Activated CD4-positive, alpha-beta T cell treated with anti-CD3 and anti-CD28 coated beads, Interleukin-2, amount 50 U/mL, for 4 hours (primary cell): ENCODE results near the gene POLG2.

Experiments
- DNase-seq, 2 experiments: peaks; one replicate each; pipeline ENCODE4 v3.0.0-alpha.2; 2020

The POLG2 gene

DNA sequence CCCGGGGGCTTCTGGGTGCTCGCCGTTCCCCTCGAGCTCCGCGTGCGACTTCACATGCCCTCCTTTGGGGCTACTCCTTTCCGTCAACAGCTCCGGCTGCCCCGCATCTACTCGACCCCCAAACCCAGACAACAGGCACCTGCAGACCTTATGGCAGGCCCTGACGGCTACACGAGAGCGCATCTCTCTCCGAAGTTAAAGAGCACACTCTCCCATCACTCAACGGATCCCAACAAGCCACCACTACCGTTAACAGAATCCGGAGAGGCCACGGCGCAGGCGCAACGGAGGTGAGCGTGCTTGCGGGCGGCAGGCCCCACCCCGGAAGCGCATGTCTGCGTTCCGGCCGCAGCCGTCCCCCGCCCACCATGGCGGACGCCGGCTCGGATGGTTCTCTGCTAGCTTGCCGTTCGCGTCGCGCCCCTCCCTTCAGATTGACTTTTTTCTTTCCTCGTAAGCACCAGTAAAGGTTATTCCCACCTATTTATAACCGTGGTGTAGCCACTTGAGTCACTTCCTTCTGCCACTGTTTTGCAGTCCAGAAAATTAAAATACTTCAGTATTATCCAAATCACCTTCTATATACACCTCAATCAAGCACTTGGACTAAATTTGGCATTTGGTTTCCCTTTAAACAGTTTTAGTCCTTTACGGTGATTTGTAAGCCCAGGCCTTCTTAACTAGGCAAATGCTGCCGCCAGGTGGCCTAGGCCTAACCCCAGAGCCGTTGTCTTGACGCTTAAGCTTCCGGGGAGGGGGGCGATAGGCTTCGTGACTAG is at the start of gene POLG2:
TSS of gene POLG2 (minus strand) at position 269 of the 779 bp plus-strand sequence. CDS start at position 183, 86 bp downstream.
- DNase-seq = peak; percentile 92 to 93

DNA sequence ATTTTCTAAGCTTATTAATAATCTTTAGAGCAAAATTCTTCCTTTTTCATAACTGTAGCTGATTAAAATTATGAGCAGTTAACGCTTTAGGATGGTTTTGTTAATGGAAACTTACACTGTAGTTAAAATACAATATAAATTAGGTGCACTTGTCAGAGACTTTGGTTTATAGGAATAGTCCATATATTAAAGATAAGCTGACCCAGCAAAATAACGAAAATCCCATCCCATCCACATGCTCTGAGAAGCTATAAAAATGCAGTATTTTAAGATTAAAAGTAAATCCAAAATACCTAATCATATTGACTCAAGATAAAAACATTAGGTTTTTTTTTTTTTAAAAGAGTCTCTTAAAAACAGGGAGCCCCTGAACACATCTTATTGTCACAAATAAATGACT is 47.9 kb upstream of the POLG2 start:
- no peak for DNase-seq

DNA sequence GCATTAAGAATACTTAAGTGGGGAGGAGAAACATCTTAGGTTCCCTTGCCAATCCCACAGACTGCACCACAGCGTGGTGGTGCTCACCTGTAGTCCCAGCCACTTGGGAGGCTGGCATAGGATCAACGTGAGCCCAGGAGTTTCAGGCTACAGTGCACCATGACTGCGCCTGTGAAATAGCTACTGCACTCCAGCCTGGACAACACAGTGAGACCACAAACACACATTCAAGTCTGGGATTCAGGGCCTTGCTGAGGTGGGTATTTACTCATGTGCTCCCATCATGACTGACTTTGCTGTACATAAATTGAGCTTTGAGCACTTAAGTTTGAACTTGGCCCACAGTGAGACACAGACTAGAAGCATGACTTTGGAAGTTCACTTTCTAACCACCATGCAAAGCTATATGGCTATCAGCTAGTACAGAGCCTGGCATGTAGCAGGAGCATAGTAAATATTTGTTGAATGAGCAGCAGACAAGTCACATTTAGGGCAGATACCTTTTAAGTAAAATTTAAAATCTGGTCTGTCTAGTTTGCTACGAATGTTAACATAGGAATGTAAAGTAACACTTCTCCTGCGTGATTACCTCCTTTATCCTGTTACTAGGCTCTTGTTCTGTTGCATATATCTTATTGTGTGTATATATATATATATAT is 43.4 kb upstream of the POLG2 start:
- DNase-seq = no peak

DNA sequence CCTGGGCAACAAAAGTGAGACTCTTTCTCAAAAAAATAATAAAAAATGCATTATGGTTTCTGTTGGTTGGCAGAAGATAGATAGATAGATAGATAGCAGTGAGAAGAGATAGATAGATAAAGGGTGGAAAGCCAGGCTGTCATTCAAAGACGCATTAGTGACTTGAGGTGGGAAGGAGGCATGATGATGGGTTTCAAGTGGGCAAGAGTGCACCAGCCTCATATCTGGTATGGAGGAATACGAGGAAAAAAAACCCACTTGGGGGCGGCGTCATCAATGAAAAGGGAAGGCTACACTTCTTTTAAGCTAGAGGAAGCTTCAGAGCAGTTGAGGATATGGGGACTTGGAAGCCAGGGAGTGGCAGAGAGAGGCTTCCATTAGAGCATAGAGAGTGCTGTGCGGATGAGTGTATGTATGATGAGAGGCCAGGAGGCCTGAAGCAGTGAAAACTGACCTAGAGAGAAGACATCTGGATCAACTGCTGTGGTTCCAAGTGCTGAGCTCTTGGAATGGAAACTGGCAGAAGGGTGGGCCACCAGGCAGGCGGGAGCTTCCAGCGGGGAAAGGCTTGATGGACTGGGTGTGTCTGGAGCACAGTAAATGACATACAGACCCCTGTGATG is 41.8 kb upstream of the POLG2 start:
- DNase-seq = no peak

DNA sequence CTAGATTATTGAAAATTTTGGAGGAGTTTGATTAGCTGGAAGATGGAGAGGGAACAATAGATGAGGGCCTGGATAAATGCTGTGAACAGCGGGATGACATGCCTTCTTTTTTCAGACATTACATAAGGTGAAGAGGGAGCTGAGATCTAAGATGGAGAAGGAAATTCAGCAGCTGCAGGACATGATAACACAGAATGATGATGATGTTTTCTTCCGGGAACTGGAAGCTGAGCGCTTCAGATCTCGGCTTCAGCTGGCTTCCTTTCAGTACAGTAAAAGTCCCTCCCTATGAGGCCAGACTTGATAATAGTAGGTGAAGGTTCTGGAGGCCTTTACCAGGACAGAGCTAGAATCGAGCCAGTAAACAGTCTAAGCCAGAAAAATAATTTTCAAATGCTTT is 40.6 kb upstream of the POLG2 start:
- DNase-seq = no peak

DNA sequence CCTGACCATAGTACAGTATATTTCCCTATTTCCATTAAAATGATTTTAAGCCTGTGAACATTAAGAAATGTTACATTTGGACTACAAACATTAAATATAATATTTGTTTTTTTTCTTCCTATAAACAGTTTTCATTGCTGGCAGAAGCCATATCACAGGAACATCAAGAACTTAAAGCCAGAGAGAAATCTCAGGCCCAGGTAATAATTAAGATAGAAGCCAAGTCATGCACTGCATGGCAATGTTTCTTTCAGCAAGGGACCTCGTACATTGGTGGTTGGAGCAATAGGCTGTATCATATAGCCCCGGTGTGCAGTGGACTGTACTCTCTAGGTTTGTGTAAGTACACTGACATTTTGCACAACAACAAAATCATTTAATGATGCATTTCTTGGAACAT is 40.1 kb upstream of the POLG2 start:
- DNase-seq = no peak

DNA sequence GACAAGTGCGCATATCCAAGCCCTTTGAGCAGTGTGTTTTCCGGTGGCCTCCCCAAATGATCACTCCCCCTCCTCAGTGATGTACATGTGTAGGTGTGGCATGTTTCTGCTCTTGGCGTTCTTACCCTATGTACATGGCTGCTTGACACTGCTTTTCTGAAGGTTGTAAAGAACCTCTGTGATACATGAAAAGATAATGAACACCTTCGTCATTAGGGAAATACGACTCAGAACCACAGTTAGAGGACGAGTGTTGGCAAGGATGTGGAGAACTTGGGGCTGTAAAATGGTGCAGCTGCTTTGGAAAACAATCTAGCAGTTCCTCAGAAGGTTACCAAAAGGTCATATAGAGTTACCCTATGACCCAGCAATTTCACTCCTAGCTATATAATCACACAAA is 38.5 kb upstream of the POLG2 start:
- DNase-seq = no peak

DNA sequence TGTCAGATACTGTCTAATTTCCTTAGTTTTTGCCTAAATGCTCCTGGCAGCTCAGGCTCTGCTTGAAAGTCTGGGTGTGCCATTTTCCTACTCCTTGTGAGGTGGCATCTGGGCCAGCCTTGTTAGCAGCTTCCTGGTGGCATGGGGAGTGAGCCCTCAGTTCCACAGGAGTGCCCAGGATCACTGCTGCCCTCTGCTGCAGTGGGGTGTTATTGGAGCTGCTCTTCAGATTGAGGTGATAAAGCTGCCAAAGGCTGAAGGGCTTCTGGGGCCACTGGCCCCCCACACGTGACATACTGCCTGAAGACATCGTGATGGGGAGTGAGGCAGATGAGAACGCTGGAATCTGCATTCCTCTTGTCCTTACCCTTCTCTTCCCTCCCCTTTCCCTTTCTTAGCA is 37.3 kb upstream of the POLG2 start:
- no peak for DNase-seq

DNA sequence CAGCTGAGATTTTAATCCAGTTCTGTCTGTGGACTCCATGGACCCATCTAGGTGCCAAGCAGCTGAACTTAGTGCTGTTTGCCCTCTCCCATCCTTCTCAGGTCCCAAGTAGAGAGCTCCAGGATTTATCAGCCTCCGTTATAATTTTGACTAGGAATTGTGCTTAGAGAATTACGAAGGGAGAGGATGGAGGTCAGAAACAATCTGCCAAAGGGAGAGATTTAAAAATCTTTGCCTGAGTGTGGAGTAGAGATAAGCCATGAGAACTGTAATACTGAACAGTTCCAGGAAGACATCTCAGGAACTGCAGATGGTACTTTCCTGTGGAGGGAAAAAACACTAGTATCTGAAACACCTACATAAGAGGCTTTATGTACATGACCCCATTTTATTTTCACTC is 36.9 kb upstream of the POLG2 start:
- DNase-seq = no peak

DNA sequence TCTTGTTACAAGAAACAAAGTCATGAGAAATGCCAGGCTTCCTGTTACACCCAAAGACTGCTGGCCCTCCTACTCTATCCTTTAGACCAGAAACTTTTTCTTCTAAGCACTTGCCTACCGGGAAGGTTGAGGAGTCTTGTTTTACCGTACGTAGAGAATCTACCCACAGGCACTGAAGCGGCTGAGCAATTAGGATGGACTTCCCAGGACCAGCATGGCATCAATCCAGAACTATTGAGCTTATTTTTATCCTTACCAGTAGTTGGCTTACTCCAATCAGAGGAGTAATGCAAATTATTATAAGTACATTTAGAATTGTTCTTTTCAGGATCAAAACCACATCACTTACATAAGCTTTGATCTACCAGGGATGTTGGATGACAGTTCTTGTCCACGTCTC is 35.6 kb upstream of the POLG2 start:
- no peak for DNase-seq

DNA sequence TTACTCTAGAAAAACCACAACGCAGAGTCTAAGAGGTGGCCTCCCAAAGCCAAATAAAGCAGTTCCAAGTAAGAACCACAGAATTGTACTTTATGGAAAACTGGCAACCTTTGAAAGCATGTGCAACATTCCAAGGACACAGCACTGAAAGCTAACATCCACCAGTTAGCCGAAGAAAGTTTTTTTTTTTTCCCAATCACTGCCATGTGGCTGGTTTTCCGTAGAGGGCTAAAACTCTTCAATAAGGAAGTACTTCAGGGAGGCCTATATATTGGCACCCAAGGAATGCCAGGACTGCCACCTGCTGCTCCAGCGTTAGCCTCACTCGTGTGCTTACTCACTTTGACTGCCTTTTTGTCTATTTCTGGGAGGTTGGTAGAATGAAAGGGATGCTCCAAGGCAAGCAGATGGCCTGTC is 35.1 kb upstream of the POLG2 start:
- no peak for DNase-seq

DNA sequence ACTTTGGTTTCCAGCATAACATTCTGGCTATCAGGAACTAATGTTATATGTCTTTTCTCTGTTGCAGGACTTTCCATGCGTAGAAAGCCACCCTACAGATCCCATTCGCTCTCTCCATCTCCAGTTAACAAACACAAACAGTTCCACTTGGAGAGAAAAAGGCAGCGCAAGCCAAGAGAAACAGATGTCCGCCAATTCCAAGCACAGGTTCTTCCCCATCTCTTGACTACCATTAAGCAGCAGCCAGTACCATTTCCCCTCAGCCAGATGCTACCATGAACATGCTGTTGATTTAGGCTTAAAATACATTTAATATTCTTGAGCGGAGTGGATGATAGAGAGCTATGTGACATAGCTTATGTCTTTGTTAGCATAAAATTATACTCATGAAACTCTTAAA is 32.4 kb upstream of the POLG2 start:
- DNase-seq = no peak

DNA sequence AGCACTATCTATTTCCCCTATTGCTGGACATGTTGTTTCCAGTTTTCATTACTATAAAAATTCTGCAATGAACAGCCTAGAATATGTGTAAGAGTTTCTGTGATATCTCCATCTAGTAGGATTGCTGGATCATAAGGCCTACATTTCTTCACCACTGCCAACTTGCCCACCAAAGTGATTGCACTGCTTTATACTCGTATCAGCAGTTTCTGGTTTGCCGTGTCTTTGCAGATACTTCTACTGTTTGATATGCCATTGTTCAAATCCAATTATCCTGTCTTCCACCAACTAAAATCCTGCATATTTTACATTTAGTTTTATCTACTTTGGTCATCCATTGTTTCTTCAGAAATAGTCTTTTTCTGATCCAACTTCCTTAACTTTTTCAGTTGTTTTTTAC is 31.1 kb upstream of the POLG2 start:
- DNase-seq = no peak

DNA sequence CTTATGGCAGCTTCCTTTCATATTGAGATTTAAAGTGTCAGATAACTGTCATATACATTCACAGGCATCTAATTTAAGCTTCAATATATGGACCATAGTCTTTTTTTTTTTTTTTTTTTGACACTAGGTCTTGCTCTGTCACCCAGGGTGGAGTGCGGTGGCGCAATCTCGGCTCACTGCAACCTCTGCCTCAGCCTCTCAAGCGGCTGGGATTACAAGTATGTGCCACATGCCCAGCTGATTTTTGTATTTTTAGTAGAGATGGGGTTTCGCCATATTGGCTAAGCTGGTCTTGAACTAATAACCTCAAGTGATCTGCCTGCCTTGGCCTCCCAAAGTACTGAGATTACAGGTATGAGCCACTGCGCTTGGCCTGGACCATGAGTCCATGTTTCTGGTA is 23.5 kb upstream of the POLG2 start:
- no peak for DNase-seq

DNA sequence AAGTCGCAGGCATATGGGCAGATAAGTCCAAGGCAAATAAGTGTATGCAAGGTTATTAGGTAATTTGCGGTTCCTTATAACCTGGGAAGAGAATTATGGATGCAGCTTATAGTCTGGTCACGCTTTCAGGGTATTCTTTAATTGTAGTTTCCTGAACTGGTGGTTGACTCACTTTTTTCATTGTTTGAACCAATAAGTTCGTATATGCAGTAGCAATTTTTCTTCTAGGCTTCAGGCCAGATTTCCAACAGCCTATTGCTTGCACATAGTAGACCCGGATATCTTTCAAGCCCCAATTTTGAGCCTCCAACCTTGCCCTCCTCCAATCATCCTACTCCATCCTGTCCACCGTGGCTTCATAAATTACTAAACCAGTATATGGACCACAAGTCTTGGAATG is 22.7 kb upstream of the POLG2 start:
- no peak for DNase-seq

DNA sequence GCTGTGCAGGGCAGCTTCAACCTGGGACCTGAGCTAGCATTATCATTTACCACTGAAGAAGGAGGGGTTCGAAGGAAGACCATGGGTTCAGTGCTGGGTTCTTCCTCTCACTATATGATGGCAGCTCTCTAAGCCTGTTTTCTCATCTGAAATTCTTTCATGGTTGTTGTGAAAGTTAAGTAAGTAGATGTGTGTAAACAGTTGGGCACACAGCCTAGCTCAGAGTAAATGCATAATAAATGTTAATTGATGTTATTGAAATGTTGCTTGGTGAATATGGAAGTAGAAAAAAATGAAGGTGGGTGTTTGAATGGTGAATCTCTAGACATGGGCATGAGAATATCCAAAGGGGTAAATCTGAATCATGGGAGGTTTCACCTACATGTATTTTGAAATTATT is 19.0 kb upstream of the POLG2 start:
- no peak for DNase-seq

DNA sequence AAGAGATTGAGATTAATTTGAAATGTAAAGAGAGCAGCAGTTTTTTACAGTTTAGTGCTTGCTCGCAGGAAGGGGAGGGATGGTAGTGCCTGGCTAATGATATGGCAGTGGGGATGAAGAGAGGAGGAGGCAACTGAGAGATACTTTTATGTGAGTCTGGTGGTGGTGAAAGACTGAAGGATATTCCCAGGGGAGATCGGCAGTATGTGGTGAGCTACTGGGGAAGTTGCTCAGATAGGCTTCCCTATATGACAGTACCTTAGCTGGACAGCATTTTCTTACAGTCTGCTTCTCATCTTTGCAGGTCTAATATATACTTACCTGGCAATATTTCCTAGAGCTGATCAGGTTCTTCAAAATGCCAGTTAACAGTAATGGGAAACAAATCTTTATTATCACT is 18.6 kb upstream of the POLG2 start:
- no peak for DNase-seq

DNA sequence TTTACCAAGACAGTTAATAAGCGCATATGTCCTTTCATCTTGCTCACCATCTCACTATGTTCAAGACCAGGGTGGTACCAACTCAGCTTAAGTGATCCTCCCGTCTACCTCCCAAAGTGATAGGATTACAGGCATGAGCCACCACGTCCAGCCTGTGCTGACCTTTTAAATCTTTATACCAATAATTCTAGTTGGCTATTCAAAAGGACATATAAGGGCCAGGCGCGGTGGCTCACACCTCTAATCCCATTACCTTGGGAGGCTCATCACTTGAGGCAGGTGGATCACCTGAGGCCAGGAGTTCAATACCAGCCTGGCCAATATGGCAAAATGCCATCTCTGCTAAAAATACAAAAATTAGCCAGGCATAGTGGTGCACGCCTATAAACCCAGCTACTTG is 12.3 kb upstream of the POLG2 start:
- no peak for DNase-seq

DNA sequence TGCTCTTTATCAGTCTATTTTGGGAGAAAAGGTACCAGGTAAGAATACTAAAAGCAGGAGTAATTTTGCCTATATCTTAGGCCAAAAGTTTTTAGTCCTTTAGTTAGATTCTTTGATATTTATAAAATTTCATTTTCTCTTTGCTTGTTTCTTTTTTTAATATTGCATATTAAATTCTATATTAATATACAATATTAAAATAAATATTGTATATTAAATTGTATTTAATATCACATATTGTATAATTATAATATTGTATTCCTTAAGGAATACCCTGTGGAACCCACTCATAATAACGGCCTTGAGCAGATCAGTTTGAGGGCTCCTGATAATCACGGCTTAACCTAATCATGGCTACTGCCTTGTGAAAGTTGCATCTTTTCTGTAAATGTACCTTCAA is 11.8 kb upstream of the POLG2 start:
- no peak for DNase-seq

DNA sequence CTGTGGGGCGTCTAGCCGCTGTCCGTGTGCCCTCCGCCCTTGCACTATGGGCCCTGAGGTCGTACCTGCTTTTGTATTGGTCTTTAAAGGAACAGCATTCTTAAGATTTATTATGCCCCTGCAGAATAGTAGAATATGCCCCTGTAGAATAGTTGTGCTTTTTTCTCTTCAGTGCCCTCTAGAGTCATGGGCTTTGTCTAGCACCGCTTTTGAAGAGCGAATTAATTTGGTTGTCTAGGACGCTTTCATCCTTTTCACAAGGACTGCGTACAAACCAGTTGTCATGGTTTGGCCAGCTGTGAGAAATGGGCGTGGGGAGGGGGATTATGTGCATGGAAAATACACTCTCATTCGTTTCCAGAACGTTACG is 10.5 kb upstream of the POLG2 start:
- peak; percentile 19 to 26 for DNase-seq

DNA sequence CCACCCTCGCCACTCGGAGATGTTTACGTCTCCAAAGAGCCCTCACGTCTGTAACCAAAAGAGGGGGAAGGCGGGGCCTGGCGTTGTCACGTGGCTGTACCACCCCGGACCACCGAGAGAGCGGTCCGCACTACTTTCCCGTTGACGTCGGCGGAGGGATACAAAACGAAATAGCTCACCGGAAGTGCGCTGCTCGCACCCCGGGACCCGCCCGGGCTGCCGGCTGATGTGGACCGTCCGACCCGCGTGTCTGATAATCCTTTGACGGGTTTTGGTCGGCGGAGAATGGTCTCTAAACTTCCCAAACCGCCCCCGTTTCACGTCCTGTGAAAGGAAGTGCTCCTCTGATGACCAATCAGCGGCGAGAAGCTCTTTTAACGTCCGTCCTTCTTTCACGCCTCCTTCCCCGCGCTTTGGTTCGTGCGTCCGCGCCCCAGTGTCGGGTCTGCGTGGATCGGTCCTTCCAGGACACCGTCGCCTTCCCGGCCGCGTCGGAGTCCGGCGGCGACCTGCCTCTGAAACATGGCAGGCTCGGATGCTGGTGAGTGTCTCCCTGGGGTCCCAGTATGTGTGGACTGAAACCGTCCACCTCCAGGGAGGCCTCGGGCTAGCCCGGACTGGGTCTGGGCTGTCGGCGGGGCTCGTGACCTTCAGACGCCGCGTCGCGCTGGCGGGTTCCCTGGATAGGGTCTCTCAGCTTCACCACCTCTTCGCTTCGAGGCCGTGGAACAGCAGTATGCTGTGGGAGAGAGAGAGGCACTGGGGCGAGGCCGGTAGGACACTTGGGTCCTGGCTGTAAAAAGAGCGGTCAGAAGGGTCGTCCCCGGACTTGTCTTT is 9.9 kb upstream of the POLG2 start, which contains the start of gene CEP95:
TSS of gene CEP95 (plus strand) at position 402 of the 837 bp plus-strand sequence. CDS start at position 523, 121 bp downstream.
- peak; percentile 94 for DNase-seq

DNA sequence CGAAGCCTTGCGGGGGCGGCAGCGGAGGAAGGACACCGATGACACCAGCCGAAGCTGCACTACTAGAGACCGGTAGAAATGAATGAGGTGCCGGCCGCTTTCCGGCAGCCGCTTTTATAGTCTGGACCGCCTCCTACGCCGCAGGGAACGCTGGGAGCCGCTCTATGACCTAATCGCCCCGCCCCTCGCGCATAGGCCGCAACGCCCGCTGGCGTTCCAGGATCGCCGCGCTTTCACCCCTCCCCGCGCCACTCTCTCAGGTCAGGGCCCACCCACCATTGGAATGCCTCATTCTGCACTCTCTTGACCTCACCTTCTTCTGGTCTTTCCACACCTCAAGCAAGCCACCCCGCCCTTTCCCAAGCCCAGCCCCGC is 9.3 kb upstream of the POLG2 start, which contains the start of gene DDX5:
TSS of gene DDX5 (minus strand) at position 89 of the 375 bp plus-strand sequence. CDS start 170 bp downstream, outside the sequence.
- DNase-seq = peak; percentile 97 to 98
